DOHH2 (cell line): ENCODE results near the gene KRT39.

Experiments
- H3F3A ChIP-seq: fragments of 200-600 bp; sonication (generic), shearing (Covaris generic); 2 replicates; pipeline ENCODE4 v1.6.0; 2016; ENCODE audit warnings: antibody characterized with exemption, mild to moderate bottlenecking; ENCODE audit not compliant: control insufficient read depth, insufficient read depth
- H3K27ac ChIP-seq: fragments of 200-600 bp; sonication (generic); 2 replicates; pipeline ENCODE4 v1.5.1; 2014; ENCODE audit warnings: low read depth, mild to moderate bottlenecking, low read length, moderate library complexity
- H3K27me3 ChIP-seq: fragments of 200-600 bp; sonication (generic); 2 replicates; pipeline ENCODE4 v1.6.1; 2014; ENCODE audit warnings: mild to moderate bottlenecking, low read length, mixed read lengths; ENCODE audit not compliant: control insufficient read depth
- H3K36me3 ChIP-seq: fragments of 200-600 bp; sonication (generic); 2 replicates; pipeline ENCODE4 v1.6.1; 2014; ENCODE audit warnings: mild to moderate bottlenecking, low read length, moderate library complexity, mixed read lengths; ENCODE audit not compliant: control insufficient read depth
- H3K4me1 ChIP-seq: fragments of 200-600 bp; sonication (generic); 2 replicates; pipeline ENCODE4 v1.6.1; 2014; ENCODE audit warnings: mild to moderate bottlenecking, low read length, mixed read lengths; ENCODE audit not compliant: control insufficient read depth
- H3K4me2 ChIP-seq: fragments of 200-600 bp; sonication (generic); 2 replicates; pipeline ENCODE4 v1.6.0; 2014; ENCODE audit warnings: mild to moderate bottlenecking, low read length, moderate library complexity
- H3K4me3 ChIP-seq: fragments of 200-600 bp; sonication (generic); 2 replicates; pipeline ENCODE4 v1.5.1; 2014; ENCODE audit warnings: mild to moderate bottlenecking, low read length, mixed read lengths
- H3K79me2 ChIP-seq: fragments of 200-600 bp; sonication (generic); 2 replicates; pipeline ENCODE4 v1.6.1; 2014; ENCODE audit warnings: mild to moderate bottlenecking, low read length, mixed read lengths; ENCODE audit not compliant: control insufficient read depth
- H3K9me2 ChIP-seq: fragments of 200-600 bp; sonication (generic); replicated peaks from 2 replicates; pipeline ENCODE4 v1.6.1; 2014; ENCODE audit warnings: mild to moderate bottlenecking, low read length, mixed read lengths; ENCODE audit not compliant: control insufficient read depth
- H3K9me3 ChIP-seq: fragments of 200-600 bp; sonication (generic); 2 replicates; pipeline ENCODE4 v1.6.1; 2014; ENCODE audit warnings: antibody characterized with exemption, low read length, mixed read lengths; ENCODE audit not compliant: control insufficient read depth, insufficient read depth
- H4K20me1 ChIP-seq: fragments of 200-600 bp; sonication (generic); 2 replicates; pipeline ENCODE4 v1.6.0; 2014; ENCODE audit warnings: low read depth, mild to moderate bottlenecking, antibody characterized with exemption, low read length, moderate library complexity; ENCODE audit not compliant: control insufficient read depth, insufficient read depth
- EZH2phosphoT487 ChIP-seq: fragments of 200-600 bp; sonication (generic); IDR thresholded peaks from 2 replicates; pipeline ENCODE4 v1.6.1; 2017; ENCODE audit warnings: borderline replicate concordance, mild to moderate bottlenecking, antibody characterized with exemption, low read length, moderate library complexity, mixed read lengths
- TF ChIP-seq, protein P1 (sequence below): fragments of 200-600 bp; sonication (generic); IDR thresholded peaks from one replicate; pipeline ENCODE4 v1.5.1; 2014; ENCODE audit warnings: antibody characterized with exemption, mild to moderate bottlenecking, low read depth, low read length; ENCODE audit not compliant: poor library complexity, severe bottlenecking

The KRT39 gene

GRCh38 chr17:40937384-40937819, 29.3 kb downstream of the KRT39 start, which contains the start of gene KRT23:
Gene KRT23, minus strand, starts transcription at chr17:40937646. Its CDS starts 1,043 bp downstream, at chr17:40936603.
- Histone ChIP-seq H3K4me3 (no peak within 1 kb of the TSS), H3K27ac (no peak within 1 kb of the TSS), H3K79me2 (no peaks in the 10 kb centered on the region), H3K9me2 (no peaks in the 10 kb centered on the region), H3F3A (no peaks in the 10 kb centered on the region), H3K27me3 (peaks cover 5% of the 10 kb centered on the region; the same call in 1 of the 2 replicates), H3K36me3 (no peaks in the 10 kb centered on the region), H4K20me1 (no peaks in the 10 kb centered on the region), H3K9me3 (no peaks in the 10 kb centered on the region), H3K4me1 (no peaks in the 10 kb centered on the region), H3K4me2 (no peak within 1 kb of the TSS)
- no peak for TF ChIP-seq EZH2phosphoT487
- TF ChIP-seq, protein P1, sequence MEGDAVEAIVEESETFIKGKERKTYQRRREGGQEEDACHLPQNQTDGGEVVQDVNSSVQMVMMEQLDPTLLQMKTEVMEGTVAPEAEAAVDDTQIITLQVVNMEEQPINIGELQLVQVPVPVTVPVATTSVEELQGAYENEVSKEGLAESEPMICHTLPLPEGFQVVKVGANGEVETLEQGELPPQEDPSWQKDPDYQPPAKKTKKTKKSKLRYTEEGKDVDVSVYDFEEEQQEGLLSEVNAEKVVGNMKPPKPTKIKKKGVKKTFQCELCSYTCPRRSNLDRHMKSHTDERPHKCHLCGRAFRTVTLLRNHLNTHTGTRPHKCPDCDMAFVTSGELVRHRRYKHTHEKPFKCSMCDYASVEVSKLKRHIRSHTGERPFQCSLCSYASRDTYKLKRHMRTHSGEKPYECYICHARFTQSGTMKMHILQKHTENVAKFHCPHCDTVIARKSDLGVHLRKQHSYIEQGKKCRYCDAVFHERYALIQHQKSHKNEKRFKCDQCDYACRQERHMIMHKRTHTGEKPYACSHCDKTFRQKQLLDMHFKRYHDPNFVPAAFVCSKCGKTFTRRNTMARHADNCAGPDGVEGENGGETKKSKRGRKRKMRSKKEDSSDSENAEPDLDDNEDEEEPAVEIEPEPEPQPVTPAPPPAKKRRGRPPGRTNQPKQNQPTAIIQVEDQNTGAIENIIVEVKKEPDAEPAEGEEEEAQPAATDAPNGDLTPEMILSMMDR = no peak

GRCh38 chr17:40936976-40937375, 29.8 kb downstream of the KRT39 start:
- Histone ChIP-seq H3K4me1 (no peaks in the 10 kb centered on the region), H4K20me1 (no peaks in the 10 kb centered on the region), H3F3A (no peaks in the 10 kb centered on the region), H3K36me3 (no peaks in the 10 kb centered on the region), H3K79me2 (no peaks in the 10 kb centered on the region), H3K4me3 (no peak overlapping the region), H3K9me3 (no peaks in the 10 kb centered on the region), H3K27me3 (peaks cover 5% of the 10 kb centered on the region; the same call in 1 of the 2 replicates), H3K4me2 (no peak overlapping the region), H3K9me2 (no peaks in the 10 kb centered on the region), H3K27ac (no peak overlapping the region)
- TF ChIP-seq, protein P1 = no peak
- TF ChIP-seq EZH2phosphoT487 = no peak

GRCh38 chr17:40936437-40936971, 30.2 kb downstream of the KRT39 start:
- Histone ChIP-seq H3K27me3 (peaks cover 5% of the 10 kb centered on the region; the same call in 1 of the 2 replicates), H3F3A (no peaks in the 10 kb centered on the region), H3K4me3 (no peak overlapping the region), H4K20me1 (no peaks in the 10 kb centered on the region), H3K27ac (no peak overlapping the region), H3K79me2 (no peaks in the 10 kb centered on the region), H3K9me3 (no peaks in the 10 kb centered on the region), H3K9me2 (no peaks in the 10 kb centered on the region), H3K4me1 (no peaks in the 10 kb centered on the region), H3K4me2 (no peak overlapping the region), H3K36me3 (no peaks in the 10 kb centered on the region)
- TF ChIP-seq EZH2phosphoT487 = no peak
- TF ChIP-seq, protein P1 = no peak
